Measurements from ENCODE around the gene VWA3A.

DNA sequence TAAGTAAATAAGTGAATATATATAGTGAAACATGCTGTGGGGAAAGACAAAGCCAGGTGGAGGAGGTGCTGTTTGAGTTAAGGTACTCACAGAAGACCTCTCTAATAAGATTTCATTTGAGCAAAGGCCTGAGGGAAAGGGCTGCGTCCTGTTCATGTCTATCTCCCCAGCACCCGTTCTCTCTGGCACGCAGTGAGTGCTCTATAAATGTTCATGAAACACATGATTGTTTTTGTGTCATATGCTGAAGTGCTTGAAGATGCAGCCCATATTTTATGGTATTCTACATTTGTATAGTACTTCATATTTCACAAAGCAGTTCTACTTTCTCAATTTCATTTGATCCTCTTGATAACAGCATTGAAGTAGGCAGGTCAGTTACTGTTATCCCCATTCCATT lies 990 bp downstream of the VWA3A start:
- TF ChIP-seq, protein P1, sequence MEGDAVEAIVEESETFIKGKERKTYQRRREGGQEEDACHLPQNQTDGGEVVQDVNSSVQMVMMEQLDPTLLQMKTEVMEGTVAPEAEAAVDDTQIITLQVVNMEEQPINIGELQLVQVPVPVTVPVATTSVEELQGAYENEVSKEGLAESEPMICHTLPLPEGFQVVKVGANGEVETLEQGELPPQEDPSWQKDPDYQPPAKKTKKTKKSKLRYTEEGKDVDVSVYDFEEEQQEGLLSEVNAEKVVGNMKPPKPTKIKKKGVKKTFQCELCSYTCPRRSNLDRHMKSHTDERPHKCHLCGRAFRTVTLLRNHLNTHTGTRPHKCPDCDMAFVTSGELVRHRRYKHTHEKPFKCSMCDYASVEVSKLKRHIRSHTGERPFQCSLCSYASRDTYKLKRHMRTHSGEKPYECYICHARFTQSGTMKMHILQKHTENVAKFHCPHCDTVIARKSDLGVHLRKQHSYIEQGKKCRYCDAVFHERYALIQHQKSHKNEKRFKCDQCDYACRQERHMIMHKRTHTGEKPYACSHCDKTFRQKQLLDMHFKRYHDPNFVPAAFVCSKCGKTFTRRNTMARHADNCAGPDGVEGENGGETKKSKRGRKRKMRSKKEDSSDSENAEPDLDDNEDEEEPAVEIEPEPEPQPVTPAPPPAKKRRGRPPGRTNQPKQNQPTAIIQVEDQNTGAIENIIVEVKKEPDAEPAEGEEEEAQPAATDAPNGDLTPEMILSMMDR (IDR thresholded peaks at IDR 0.05; ENCODE audit: borderline replicate concordance, extremely low read depth, low read length, poor library complexity, severe bottlenecking) = no peak
- no peak for TF ChIP-seq EZH2 (IDR thresholded peaks at IDR 0.05; ENCODE audit: borderline replicate concordance, low read depth, low read length, severe bottlenecking)

Data from DND-41 (cell line).